CD4-positive, alpha-beta T cell (primary cell): ENCODE measurements around the gene ZC3H13. TPM values are rescaled to one million over a fixed set of nuclear protein-coding genes. Genes with fewer than 3 reads are reported as not detected.

Experiments used
- ATAC-seq: fragments of 200-7000 bp; cut with Tn5 transposase; one replicate; pipeline ENCODE4 v1.10.0; 2022; ENCODE audit warnings: mild to moderate bottlenecking; ENCODE audit not compliant: poor library complexity
- CTCF ChIA-PET: fragments of 350-600 bp; sonication (Branson Sonifier 250); formaldehyde crosslinking; loops from one replicate; lab custom pipeline; 2021; ENCODE audit warnings: antibody characterized with exemption, inconsistent platforms; lab: Charles Lee
- POLR2A ChIA-PET: fragments of 350-600 bp; sonication (Branson Sonifier 250); formaldehyde crosslinking; loops from one replicate; lab custom pipeline; 2021; ENCODE audit warnings: antibody characterized with exemption, inconsistent platforms; lab: Charles Lee
- DNase-seq, 14 experiments: peaks; one replicate each; pipeline ENCODE4 v3.0.0-alpha.2; 2013 to 2020; ENCODE audit warnings: mixed read lengths in 2 of 14
- H3K27ac ChIP-seq, 2 donors: one replicate each; pipeline versions ENCODE4 v1.5.1 to v1.7.0; 2013; ENCODE audit warnings: low read length in 2 of 2, low read depth in 1 of 2, mild to moderate bottlenecking in 1 of 2
- H3K27me3 ChIP-seq, 2 experiments: 1 replicate in 1 of 2; 2 replicates in 1 of 2; pipeline versions ENCODE4 v1.6.1 to v1.7.0; 2013; ENCODE audit warnings: low read length in 2 of 2, control low read depth in 1 of 2, mild to moderate bottlenecking in 1 of 2, moderate library complexity in 1 of 2; ENCODE audit not compliant: insufficient read depth in 2 of 2, control insufficient read depth in 1 of 2
- H3K36me3 ChIP-seq: one replicate; pipeline ENCODE4 v1.6.1; 2013; ENCODE audit warnings: low read length, control low read depth; ENCODE audit not compliant: insufficient read depth
- H3K4me1 ChIP-seq: one replicate; pipeline ENCODE4 v1.6.1; 2013; ENCODE audit warnings: low read length, control low read depth; ENCODE audit not compliant: insufficient read depth
- H3K4me3 ChIP-seq: one replicate; pipeline ENCODE4 v1.5.1; 2013; ENCODE audit warnings: mild to moderate bottlenecking, low read length, moderate library complexity
- H3K9me3 ChIP-seq, 2 experiments: 1 replicate in 1 of 2; 2 replicates in 1 of 2; pipeline versions ENCODE4 v1.6.1 to v1.7.0; 2013; ENCODE audit warnings: low read length in 2 of 2, mild to moderate bottlenecking in 2 of 2, control low read depth in 1 of 2, moderate library complexity in 1 of 2; ENCODE audit not compliant: control insufficient read depth in 1 of 2, insufficient read depth in 1 of 2
- H3K27ac Mint-ChIP-seq: one replicate; pipeline ENCODE4 v1.8.0; 2020; ENCODE audit warnings: mixed read lengths
- H3K27me3 Mint-ChIP-seq: one replicate; pipeline ENCODE4 v1.8.0; 2021; ENCODE audit warnings: mixed read lengths
- H3K36me3 Mint-ChIP-seq: one replicate; pipeline ENCODE4 v1.8.0; 2021; ENCODE audit warnings: low read depth, mixed read lengths
- H3K4me1 Mint-ChIP-seq: one replicate; pipeline ENCODE4 v1.8.0; 2021; ENCODE audit warnings: low read depth, mixed read lengths
- H3K4me3 Mint-ChIP-seq: one replicate; pipeline ENCODE4 v1.8.0; 2020; ENCODE audit warnings: mild to moderate bottlenecking, mixed read lengths
- H3K9me3 Mint-ChIP-seq: one replicate; pipeline ENCODE4 v1.8.0; 2020; ENCODE audit warnings: mixed read lengths
- CTCF ChIP-seq: fragments of 200-600 bp; IDR thresholded peaks from one replicate; pipeline ENCODE4 v1.8.0; 2022; ENCODE audit warnings: antibody characterized with exemption, mild to moderate bottlenecking
- intact Hi-C, 2 experiments: fragments of 100-400 bp; cut with DNase I in 1 of 2; cut with micrococcal nuclease in 1 of 2; formaldehyde crosslinking; loops; one replicate each; pipeline versions ENCODE4 v1.15.1 to v1.9.0; 2023 to 2025; cut with DNase I, micrococcal nuclease
- total RNA-seq, 174 experiments: library from RNA in 2 of 174; stranded (reverse) in 2 of 174; gene quantifications; one replicate each; pipeline ENCODE4 v1.2.3 and lab custom pipeline; 2021 to 2026

ZC3H13 gene
- total RNA-seq, 2 experiments from 2014 or later: 36.5 to 43.8 TPM

DNA sequence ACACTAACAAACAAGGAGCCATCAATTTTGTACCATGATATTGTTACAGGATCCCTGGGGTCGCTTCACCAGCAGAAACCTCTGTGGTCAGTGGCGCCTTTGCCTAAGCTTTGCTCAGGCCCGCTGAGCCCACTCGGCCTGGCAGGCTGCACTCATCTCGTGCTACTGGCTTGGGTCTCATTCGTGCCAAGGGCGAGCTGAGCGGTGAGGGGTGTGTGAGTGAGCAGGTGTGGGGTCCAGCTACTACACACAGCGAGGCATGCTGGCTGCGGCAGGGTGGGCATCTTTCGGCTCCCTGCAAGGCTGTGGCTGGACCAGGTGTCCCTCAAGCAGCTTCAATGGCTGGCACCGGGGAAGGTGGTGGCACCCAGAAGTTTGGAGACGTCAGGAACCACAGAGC, 33.2 kb upstream of the ZC3H13 start:
- Mint-ChIP-seq H3K27ac (no peak overlapping the region), H3K4me1 (no peaks in the 10 kb centered on the region)

GRCh38 chr13:46082324-46082723, 29.8 kb upstream of the ZC3H13 start:
- Mint-ChIP-seq H3K36me3 (no peaks in the 10 kb centered on the region), H3K4me3 (no peak overlapping the region), H3K27ac (no peak overlapping the region), H3K4me1 (peaks cover 13% of the 10 kb centered on the region), H3K27me3 (peaks cover 2% of the 10 kb centered on the region), H3K9me3 (no peaks in the 10 kb centered on the region)
- TF ChIP-seq CTCF: no peak
- DNase-seq (no peak), ATAC-seq (no peak)
- Histone ChIP-seq H3K9me3 (no peaks in the 10 kb centered on the region), H3K27me3 (no peaks in the 10 kb centered on the region), H3K27ac (no peak overlapping the region), H3K4me1 (no peaks in the 10 kb centered on the region), H3K36me3 (no peaks in the 10 kb centered on the region), H3K4me3 (no peak overlapping the region)
- CTCF ChIA-PET: interaction anchor here (2.0 kb wide), 1 partner anchor 11 kb away, joined by 4 read pairs; no protein-coding TSS in a partner anchor
- intact Hi-C loops: no loop called here
- POLR2A ChIA-PET: interaction anchor here (1.2 kb wide), 1 partner anchor 213 kb away, joined by 3 read pairs; no protein-coding TSS in a partner anchor

More for the DNA sequence above, 33.2 kb upstream of the ZC3H13 start:
- no peak for TF ChIP-seq CTCF
- Mint-ChIP-seq H3K4me3 (no peak overlapping the region), H3K9me3 (no peaks in the 10 kb centered on the region), H3K27me3 (peaks cover 4% of the 10 kb centered on the region), H3K36me3 (no peaks in the 10 kb centered on the region)
- Histone ChIP-seq H3K4me1 (no peaks in the 10 kb centered on the region), H3K27me3 (no peaks in the 10 kb centered on the region), H3K9me3 (no peaks in the 10 kb centered on the region), H3K27ac (no peak overlapping the region), H3K4me3 (no peak overlapping the region), H3K36me3 (no peaks in the 10 kb centered on the region)
- ATAC-seq (no peak), DNase-seq (no peak)
- intact Hi-C loops: no loop called here
- ChIA-PET POLR2A (no interaction called here), CTCF (no interaction called here)

DNA sequence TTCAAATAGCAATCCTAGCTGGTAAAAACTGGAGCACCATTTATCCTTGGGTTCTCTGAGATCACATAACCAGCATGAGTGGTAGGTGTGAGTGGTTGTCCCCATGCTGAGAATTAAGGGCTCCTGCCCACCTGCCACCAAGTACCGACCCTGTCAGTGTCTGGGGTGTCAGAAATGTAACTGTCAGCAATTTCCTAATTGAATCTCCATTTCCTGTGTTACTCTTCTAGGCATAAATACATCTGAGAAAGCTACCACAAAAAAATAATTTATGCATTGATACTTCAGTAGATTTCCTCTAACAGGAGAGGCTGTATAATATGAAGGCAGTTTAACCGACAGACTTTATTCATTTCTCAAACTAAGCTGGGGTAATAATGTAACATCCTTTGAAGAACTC, 27.2 kb upstream of the ZC3H13 start:
- ChIA-PET POLR2A (no interaction called here), CTCF (no interaction called here)
- Histone ChIP-seq H3K36me3 (no peaks in the 10 kb centered on the region), H3K27me3 (no peaks in the 10 kb centered on the region), H3K4me3 (no peak overlapping the region), H3K9me3 (no peaks in the 10 kb centered on the region), H3K4me1 (no peaks in the 10 kb centered on the region), H3K27ac (no peak overlapping the region)
- no peak for ATAC-seq
- Mint-ChIP-seq H3K27ac (no peak overlapping the region), H3K4me3 (no peak overlapping the region), H3K4me1 (peaks cover 13% of the 10 kb centered on the region), H3K9me3 (peaks cover 2% of the 10 kb centered on the region), H3K36me3 (no peaks in the 10 kb centered on the region), H3K27me3 (no peaks in the 10 kb centered on the region)
- DNase-seq: peak in 1 of 14 experiments; percentile 10
- intact Hi-C loops: no loop called here
- TF ChIP-seq CTCF: no peak
